GM23248 (cell line): Measurements from ENCODE around the gene CCNH.

Experiments
- EZH2 ChIP-seq: fragments of 200-600 bp; sonication (generic); IDR thresholded peaks from 2 replicates; pipeline ENCODE4 v1.6.1; 2018; ENCODE audit warnings: antibody characterized with exemption, mild to moderate bottlenecking; ENCODE audit not compliant: insufficient read depth, poor library complexity, severe bottlenecking
- EZH2phosphoT487 ChIP-seq: fragments of 200-600 bp; sonication (generic); IDR thresholded peaks from 2 replicates; pipeline ENCODE4 v1.6.1; 2018; ENCODE audit warnings: antibody characterized with exemption, moderate library complexity, mild to moderate bottlenecking, low read depth; ENCODE audit not compliant: insufficient read depth

GRCh38 chr5:87393331-87393730, 19.4 kb downstream of the CCNH start:
- TF ChIP-seq EZH2 = no peak
- TF ChIP-seq EZH2phosphoT487 = no peak
